Measurements from ENCODE around the gene SERPINB11.
"Not testable (repeated sequence)": the region's sequence is repeated elsewhere in the genome, so short reads cannot be mapped to it uniquely, and the experiment has no call there.

SERPINB11 gene

DNA sequence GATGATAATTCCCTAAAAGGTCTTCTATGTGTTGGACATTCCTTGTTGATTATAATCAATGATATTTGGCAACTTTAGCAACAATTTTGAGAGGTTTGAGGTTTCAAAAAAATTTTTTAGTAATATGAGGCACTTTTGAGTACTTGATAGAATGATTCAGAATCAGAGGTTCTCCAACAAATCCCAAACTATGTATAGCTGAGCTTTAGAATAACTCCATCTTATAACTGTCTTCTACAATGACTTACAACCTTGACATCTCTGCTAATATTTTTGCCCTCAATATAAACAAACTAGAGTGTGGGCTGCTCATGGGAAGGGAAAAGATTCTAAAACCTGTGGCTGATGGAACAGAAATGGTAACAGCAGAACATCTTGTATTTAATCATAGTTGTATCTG lies 50.9 kb downstream of the SERPINB11 start:
- TF ChIP-seq, protein P1, sequence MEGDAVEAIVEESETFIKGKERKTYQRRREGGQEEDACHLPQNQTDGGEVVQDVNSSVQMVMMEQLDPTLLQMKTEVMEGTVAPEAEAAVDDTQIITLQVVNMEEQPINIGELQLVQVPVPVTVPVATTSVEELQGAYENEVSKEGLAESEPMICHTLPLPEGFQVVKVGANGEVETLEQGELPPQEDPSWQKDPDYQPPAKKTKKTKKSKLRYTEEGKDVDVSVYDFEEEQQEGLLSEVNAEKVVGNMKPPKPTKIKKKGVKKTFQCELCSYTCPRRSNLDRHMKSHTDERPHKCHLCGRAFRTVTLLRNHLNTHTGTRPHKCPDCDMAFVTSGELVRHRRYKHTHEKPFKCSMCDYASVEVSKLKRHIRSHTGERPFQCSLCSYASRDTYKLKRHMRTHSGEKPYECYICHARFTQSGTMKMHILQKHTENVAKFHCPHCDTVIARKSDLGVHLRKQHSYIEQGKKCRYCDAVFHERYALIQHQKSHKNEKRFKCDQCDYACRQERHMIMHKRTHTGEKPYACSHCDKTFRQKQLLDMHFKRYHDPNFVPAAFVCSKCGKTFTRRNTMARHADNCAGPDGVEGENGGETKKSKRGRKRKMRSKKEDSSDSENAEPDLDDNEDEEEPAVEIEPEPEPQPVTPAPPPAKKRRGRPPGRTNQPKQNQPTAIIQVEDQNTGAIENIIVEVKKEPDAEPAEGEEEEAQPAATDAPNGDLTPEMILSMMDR (conservative IDR thresholded peaks at IDR 0.05; ENCODE audit: low read depth, low read length), result no peak
- H3K4me3 ChIP-seq (ENCODE audit: low read depth, low read length), result no peak overlapping the region
- no peak for DNase-seq (ENCODE audit: low read depth)

DNA sequence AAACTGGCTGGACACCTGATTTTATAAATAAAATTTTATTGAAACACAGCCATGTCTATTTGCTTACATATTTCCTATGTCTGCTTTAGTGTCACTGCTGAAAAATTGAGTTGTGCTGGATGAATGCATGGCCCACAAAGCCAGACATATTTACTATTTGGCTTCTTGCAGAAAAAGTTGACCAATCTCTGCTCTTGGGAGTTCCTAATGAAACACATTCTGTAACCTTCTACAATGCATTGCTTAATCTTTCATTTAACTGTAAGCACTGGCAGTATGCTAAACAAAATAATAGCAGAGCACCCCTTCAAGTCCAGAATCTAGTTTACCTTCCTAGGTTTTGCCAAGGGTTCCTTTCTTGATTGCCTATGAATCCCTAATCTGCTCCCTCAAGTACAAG lies 54.8 kb downstream of the SERPINB11 start:
- no peak overlapping the region for H3K4me3 ChIP-seq (ENCODE audit: low read depth, low read length)
- DNase-seq (ENCODE audit: low read depth), result peak; percentile 32
- TF ChIP-seq, protein P1 (conservative IDR thresholded peaks at IDR 0.05; ENCODE audit: low read depth, low read length), result no peak

DNA sequence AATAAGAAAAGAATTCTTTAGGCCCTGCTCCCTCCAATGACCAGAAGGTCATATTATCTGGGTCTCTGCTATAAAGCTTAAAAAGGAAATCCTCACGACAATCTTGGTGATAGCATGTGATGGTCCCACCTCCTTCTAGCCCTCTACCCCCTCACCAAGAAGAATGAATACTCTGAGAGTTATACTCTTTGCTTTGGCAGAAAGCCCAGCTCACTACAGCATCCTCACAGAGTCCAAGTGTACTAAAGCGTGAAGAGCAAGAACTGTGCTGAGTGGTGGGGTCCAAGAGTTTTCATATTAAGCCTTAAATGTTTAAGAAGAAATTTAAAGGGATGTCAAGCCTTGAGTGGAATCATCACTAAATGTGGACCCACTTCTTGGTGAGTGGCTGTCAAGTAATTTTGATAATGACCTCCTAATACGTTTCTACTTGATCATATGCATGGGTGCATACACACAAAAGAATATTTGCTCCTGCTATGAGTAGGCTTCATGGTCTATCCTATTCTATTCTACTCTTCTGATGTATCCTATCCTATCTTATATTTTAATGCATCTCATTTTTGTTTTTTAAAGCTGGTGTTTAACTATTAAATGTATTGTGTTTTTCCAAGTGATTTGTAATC lies 56.0 kb downstream of the SERPINB11 start:
- H3K4me3 ChIP-seq (ENCODE audit: low read depth, low read length), result no peak overlapping the region
- DNase-seq (ENCODE audit: low read depth), result peak; percentile 81
- TF ChIP-seq, protein P1 (conservative IDR thresholded peaks at IDR 0.05; ENCODE audit: low read depth, low read length), result no peak

DNA sequence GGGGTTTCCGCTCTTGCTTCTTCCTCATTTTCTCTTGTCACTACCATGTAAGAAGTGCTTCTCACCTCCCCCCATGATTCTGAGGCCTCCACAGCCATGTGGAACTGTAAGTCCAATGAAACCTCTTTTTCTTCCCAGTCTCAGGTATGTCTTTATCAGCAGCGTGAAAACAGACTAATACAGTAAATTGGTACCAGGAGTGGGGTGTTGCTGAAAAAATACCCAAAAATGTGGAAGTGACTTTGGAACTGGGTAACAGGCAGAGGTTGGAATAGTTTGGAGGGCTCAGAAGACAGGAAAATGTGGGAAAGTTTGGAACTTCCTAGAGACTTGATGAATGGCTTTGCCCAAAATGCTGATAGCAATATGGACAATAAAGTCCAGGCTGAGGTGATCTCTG lies 57.0 kb downstream of the SERPINB11 start:
- DNase-seq (ENCODE audit: low read depth); H3K4me3 ChIP-seq (ENCODE audit: low read depth, low read length): not testable (repeated sequence)

GRCh38 chr18:63762518-63762917 lies 59.8 kb downstream of the SERPINB11 start:
- TF ChIP-seq, protein P1 (conservative IDR thresholded peaks at IDR 0.05; ENCODE audit: low read depth, low read length), result no peak
- DNase-seq (ENCODE audit: low read depth), result peak; percentile 81
- H3K4me3 ChIP-seq (ENCODE audit: low read depth, low read length), result no peak overlapping the region

- DNase-seq (ENCODE audit: low read depth), result peak; percentile 85
- TF ChIP-seq, protein P1 (conservative IDR thresholded peaks at IDR 0.05; ENCODE audit: low read depth, low read length), result no peak
- H3K4me3 ChIP-seq (ENCODE audit: low read depth, low read length), result no peak overlapping the region
These were observed 61.3 kb downstream of the SERPINB11 start for GRCh38 chr18:63763831-63764600.

DNA sequence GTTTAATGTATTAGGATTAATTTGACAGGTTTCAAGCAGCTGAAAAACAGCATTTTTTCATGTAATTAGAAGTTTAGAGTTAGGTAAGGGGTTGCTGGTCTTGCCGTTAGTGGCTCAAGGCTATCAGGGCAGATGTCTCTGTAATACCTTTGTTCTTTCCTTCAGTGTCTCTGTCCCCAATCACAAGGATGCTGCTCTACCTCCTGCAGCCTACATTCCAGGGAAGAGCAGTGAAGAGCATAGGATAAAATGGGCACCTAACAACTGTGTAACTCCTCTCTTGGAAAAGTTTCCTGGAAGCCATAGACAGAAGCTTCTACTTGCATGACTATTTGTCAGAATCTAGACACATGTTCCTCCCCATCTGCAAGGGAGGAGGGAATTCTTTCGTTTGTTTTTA lies 63.1 kb downstream of the SERPINB11 start:
- H3K4me3 ChIP-seq (ENCODE audit: low read depth, low read length), result no peak overlapping the region
- TF ChIP-seq, protein P1 (conservative IDR thresholded peaks at IDR 0.05; ENCODE audit: low read depth, low read length), result no peak
- no peak for DNase-seq (ENCODE audit: low read depth)
